ENCODE results near the gene BHLHE23.
"Not testable (repeated sequence)": the region's sequence is repeated elsewhere in the genome, so short reads cannot be mapped to it uniquely, and the experiment has no call there.

BHLHE23 gene

DNA sequence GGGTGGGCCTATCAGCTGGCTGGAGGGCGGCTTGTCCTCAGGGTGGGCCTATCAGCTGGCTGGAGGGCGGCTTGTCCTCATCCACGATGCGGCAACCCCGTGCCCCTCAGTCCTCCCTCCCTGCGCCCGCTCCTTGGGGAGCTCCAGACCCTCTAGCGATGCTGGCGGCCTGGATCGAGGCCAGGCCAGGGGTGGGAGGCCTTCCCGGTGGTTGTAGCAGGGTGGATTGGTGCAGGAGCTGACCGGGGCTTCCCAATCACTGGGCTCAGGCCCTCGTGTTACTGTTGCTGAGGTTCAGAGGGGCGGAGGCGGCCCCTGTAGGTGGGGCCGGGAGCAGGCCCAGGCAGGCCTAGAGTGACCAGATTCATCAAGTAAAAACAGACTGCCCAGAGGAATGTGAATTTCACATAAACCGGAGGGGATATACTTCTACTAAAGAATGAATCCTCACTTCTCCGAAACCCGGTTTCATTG lies 45.4 kb downstream of the BHLHE23 start:
- no peak for DNase-seq (ENCODE audit: low read depth)

- not testable (repeated sequence) for DNase-seq (ENCODE audit: low read depth)
Observed at GRCh38 chr20:62960446-62961309, 46.1 kb downstream of the BHLHE23 start.

GRCh38 chr20:62959998-62960436 lies 46.7 kb downstream of the BHLHE23 start:
- DNase-seq (ENCODE audit: low read depth) = no peak

DNA sequence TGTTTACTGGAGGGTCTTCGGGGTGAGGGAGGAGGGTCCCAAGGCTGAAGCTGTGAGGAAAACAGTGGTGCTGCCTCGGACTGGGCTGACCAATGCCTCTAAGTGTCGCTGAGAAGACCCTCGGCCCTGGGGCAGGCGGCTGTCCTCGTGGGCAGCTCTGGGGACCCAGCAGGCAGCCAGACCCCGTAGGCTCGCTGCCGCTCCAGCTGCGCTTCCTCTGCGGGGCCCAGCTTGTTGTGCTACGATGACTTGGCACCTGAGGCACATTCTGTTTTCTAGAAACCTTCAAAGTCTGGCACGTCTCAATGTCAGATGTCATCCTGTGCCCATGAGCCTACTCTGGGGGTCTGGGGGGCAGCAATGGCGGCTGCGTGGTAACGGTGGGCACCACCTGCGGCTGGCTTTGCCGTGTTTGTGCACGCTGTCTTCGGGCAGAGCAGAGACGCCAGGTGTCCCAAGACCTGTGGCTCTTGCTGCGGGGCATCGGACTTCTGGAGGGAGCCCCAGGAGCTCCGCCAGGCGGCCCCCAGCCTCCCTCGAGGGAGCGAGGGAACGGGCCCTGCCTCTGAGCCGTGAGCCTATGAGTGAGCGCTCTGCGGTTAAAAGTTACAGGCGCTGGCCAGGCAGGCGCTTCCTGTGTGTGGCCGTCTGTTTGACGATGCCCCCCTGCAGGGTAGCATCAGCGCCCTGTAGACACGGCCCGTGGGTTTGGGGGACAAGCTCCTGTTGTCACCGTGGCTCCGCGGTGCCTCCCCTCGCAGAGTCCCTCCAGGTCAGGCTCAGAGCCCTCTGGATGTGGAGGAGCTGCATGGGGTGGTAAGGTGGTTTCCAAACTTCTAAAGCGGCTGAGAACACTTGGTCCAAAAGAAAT lies 47.4 kb downstream of the BHLHE23 start:
- DNase-seq (ENCODE audit: low read depth) = no peak

DNA sequence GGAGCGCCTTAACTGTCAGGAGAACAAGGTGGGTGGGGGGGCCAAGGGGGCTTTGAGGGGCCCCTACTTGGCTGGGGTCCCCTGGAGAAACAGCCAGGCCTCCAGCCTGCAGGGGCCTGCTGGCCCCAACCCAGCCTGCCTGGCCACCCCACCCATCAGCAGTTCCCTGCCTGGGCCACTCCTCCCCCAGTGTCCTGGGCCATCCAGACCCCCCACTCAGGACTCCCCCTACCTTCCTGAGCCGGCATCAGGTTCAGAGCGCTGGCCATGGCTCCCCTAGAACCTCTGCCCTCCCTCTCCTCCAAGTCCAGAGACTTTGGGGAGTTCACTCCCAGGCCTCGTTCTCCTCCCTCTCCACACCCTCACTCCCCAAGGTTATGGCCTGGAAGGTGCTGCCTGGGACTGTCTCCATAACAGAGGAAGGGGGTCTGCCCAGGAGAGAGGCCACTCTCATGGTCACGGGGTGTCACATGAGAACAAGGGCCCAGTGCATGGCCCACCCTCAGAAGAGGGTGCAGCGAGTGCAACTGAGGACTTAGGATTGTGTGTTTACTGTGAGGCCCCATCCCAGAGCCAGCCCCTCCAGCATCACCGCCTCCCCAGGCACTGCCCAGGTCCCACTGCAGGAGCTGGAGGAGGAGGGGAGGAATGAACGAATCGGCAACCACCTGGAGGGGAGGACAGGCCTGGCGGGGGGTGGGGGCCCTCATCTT lies 48.2 kb downstream of the BHLHE23 start:
- DNase-seq (ENCODE audit: low read depth) = no peak

- DNase-seq (ENCODE audit: low read depth) = no peak
Observed at GRCh38 chr20:62957136-62958117, 49.3 kb downstream of the BHLHE23 start.

DNA sequence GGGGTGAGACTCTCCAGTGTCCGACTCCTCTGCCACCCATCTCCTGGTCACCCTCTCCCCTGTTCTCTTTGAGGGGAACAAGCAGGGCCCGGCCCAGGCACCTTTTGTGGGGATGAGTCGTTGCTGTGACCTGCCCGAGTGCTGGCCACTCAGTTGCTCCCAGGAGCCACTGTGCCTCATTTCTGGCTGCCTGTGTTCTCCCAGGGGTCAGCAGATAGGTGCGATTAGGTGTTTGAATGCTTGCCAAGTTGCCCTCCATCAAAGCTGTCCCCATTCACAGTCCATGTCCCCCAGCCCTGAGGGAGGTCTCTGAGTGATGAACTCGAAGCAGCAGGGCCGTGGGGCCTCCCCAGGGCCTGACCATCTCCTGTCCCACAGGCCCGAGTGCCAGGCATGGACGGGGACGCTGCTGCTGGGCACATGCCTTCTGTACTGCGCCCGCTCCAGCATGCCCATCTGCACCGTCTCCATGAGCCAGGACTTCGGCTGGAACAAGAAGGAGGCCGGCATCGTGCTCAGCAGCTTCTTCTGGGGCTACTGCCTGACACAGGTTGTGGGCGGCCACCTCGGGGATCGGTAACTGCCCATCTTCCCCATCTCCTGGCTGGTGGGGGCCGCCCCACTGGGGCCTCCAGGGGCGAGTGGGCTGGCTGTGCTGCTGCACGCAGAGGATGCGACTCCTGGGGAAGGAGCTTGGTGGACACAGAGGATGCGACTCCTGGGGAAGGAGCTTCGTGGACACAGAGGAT lies 50.2 kb downstream of the BHLHE23 start:
- no peak for DNase-seq (ENCODE audit: low read depth)

Measured in HS-5 (cell line).